ENCODE measurements around the gene INPP5D.
"Not testable (repeated sequence)": the region's sequence is repeated elsewhere in the genome, so short reads cannot be mapped to it uniquely, and the experiment has no call there.

The INPP5D gene

GRCh38 chr2:233119806-233120205, 59.7 kb downstream of the INPP5D start:
- no peak for DNase-seq

- DNase-seq, result no peak
Observed at GRCh38 chr2:233120459-233120858, 60.3 kb downstream of the INPP5D start.

GRCh38 chr2:233121856-233122255, 61.7 kb downstream of the INPP5D start:
- no peak for DNase-seq

DNA sequence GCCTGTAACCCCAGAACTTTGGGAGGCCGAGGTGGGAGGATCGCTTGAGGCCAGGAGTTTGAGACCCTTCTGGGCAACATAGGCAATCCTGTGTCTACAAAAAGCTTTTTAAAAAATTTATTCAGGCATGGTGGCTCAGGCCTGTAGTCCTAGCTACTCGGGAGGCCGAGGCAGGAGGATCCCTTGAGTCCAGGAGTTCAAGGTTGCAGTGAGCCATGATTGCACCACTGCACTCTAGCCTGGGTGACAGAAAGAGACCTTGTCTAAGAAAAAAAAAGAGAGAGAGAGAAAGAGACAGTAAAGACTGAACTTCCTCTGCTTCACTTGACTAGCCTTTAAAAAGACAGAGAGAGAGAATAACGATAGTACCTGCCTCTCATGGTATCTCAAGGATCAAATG, 62.4 kb downstream of the INPP5D start:
- no peak for DNase-seq

GRCh38 chr2:233123576-233123975, 63.4 kb downstream of the INPP5D start:
- DNase-seq, result not testable (repeated sequence)

DNA sequence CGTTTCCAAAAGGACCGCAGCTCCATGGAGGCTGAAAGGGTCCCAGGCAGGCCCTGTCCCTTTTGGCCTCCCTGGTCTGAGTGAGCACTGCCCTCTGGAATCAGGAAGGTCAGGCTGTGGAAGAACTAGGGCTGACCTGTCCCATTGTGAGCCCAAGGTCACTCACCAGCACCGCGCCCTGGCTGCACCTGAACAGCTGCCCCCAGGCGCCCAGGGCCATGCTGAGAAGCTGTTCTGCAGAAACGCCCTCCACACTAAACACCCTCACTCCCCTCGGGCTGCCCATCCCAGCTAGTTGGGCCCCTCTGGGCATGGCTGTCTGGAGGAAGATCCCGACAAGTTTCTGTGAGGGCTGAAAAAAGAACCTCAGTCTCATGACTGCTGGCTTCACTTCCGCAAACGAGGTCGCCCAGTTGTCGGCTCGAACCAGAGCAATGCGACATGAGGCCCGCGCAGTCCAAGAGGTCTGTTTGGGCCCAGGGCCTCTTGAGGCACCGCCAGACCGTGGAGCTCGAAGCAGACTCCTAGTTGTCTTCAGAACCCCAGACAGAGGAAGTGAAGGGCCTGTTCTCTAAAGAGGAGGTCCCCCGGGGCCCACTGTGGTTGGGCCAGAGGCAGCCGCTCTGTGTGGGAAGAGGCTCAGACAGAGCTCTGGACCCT, 64.4 kb downstream of the INPP5D start:
- no peak for DNase-seq

- no peak for DNase-seq
Observed at GRCh38 chr2:233125455-233126065, 65.4 kb downstream of the INPP5D start.

GRCh38 chr2:233129351-233129978, 69.3 kb downstream of the INPP5D start:
- DNase-seq, result no peak

GRCh38 chr2:233130024-233130423, 69.9 kb downstream of the INPP5D start:
- DNase-seq, result no peak

DNA sequence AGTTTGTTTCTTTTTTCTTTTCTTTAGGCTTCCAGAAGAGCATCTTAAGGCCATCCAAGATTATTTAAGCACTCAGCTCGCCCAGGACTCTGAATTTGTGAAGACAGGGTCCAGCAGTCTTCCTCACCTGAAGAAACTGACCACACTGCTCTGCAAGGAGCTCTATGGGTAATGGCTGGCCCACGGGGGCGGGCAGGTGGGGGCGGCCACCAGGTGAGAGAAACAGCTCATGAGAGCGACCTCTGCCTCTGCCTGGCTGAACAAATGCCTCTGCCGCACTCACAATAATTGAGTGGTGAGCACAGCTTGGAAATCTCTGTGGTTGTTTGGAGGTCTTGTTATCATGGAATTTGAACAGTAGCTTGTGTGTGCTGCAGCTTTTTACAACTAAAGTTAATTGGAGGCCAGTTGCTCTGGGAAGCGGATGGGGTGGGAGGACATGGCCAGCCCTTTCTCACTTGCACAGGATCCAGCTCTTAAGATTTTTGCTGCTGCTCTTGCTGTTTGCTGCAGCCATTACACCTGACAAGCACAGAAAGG, 70.4 kb downstream of the INPP5D start:
- no peak for DNase-seq

DNA sequence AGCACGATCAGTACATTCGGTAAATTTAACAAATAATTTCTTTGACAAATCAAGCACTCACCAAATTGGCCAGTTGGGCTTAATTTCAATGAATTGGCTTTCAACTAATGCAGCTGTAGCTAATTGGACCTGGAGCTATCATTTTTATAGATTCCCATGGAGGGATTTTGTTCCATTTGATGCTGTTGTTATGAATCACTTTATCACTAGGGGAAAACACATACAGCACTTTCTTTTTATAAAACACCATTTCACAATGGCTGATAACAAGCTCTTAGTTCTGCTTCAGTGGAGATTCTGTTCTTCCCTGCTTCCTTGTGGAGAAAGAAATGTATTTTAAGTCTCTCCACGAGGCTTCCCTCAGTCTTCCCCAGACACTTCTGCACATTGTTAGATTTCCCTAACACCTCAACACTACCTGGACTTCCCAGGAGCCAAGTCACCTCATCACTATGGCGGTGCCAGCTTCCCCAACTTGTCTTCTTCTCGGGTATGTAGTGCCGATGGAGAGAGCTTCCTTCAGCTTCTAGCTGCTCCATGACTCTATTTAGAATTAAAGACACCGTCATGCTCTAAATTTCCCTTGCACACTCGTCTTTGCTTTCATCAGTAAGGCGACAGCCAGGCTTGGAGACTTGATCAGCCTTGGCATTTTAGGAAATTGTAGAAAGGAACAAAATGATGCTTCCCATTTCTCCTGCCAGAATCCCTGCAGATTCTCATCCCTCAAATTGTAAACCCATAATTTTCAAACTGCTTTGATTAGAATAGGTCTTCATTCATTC, 72.0 kb downstream of the INPP5D start:
- peak; percentile 57 for DNase-seq

DNA sequence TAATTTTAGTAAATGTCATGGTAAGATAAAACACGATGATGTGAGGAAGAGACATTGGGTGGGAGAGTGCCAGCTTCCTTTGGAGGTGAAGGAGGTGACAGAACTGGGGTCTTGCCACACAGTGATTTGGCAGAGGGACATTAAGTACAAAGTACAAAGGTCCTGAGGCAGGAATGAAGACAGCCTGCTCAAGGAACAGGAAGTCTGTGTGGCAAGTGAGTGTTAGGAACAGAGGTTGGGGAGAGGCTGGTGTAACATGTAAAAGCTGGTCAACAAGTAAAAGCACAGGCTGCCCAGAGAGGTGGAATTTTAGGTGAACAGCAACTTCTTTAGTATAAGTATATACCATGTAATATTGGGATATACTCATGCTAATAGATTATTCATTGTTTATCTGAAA, 73.1 kb downstream of the INPP5D start:
- DNase-seq, result no peak

GRCh38 chr2:233135421-233135820, 75.3 kb downstream of the INPP5D start:
- DNase-seq, result no peak

DNA sequence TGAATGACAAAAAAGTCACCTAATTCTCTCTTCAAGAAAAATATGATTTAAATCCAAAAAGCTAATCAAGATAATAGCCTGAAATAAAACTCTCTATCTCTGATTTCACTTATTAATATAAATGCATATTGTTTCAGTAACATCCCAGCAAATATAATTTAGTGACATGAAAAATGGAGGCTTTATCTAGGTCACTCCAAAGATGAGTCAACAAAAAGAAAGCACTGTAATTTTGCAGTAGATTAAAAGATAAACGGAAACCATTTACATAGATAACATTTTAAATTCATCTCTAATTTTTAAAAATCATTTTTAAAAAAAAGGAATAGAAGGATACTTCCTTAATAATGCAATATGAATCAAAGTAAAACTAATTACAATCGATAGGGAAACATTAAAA, 76.9 kb downstream of the INPP5D start:
- no peak for DNase-seq

DNA sequence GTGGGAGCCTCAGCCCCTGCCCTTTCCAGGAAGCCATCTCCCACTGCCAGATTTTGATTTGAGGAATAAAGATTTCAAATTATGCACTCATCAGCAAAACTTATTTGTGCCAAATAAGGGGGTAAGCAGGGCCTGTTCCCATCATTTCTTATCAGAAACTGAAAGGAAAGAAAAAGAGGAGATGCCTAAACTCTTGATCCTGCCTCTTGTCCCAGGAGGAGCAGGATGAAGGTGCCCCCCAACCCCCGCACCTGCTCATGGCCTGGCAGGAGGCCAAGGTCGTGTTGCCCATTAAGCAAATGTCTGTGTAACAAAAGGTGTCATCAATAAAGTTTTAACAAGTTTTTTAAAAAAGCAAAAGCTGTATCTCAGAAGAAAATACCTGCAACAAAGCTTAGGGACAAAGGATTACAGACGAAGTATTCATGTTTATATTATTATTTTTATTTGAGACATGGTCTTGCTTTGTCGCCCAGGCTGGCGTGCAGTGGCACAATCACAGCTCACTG, 80.0 kb downstream of the INPP5D start:
- no peak for DNase-seq

DNA sequence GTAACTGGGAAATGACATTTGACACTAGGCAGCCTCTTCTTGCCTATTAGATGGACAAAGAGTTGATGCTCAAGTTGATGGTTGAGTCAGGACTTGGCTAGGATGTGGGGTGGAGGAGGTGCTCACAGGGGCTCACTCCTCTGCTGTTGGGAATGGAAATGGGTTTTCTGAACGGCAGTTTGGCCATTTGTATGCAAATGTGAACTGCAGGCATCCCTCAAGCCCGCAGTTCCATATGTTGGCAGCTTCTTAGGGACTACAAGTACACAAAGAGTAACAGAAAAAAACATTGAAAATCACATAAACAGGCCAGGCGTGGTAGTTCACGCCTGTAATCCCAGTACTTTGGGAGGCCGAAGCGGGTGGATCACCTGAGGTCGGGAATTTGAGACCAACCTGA, 80.8 kb downstream of the INPP5D start:
- DNase-seq, result no peak

DNA sequence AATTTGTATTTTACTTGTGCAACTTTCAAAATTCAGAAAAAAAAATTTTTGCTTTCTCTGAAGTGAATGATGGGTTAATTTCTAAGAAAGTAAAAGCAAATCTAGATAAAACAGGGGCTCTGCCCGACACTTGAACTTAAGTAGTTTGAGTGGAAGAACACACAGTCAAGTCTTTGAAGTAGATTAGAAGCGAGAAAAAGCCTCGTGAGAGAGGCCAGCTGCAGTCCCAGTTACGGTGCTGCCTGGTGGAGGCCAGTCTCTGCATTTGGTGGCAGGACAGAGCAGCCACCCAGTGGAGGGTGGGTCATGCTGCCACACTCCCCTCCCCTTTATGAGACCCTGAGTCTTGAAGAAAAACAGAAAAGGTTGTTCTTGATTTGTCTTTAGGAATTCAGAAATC, 81.8 kb downstream of the INPP5D start:
- DNase-seq, result no peak

DNA sequence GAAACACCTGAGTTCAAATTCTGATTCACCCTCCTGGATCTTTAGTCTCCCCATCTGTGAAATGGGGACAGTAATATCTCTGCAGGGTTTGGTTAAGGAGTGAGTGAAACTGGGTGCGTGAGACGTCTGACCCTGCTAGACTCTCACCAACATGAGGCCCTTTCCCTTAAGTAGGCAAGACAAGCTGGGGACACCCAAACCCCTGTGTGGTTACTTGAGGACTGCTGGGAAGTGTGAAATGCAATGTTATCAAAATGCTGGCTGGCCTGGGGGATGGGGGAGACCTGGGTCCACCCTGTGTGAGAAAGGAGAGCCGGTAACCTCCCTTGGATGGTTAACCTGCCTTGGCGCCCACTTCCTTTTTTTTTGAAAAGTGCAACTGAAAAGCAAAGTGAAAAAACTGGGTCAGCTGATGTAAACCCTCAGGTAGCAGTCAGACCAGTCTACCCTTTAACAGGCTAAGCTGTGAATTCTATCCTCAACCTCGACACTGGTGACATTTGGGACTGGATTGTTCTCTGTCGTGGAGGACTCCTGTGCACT, 82.3 kb downstream of the INPP5D start:
- no peak for DNase-seq

- DNase-seq, result no peak
Observed at GRCh38 chr2:233143700-233144331, 83.7 kb downstream of the INPP5D start.

DNA sequence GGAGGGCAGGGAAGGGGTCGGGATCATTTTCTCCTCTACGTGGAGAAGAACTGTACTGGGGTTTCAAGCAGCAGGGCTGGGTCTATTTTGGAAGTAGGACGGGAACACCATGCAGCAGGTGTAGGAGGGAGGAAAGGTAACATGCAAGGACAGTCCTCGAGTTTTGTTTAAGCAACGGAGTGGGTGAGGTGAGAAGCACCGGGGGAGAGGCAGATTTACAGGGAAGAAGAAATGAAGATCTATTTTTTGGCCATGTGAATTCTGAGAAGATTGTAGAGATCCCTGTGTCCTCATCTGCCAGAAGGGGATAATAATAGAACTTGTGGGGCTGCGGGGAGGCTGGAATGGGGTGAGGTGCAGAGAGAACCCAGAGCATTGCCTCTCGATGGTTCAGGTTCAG, 85.6 kb downstream of the INPP5D start:
- DNase-seq, result no peak

- no peak for DNase-seq
Observed at GRCh38 chr2:233146194-233146593, 86.1 kb downstream of the INPP5D start.

GRCh38 chr2:233147136-233147828, 87.1 kb downstream of the INPP5D start:
- DNase-seq, result no peak
